GM21619 (cell line): Measurements from ENCODE around the gene S1PR4.
"Not testable (repeated sequence)": the region's sequence is repeated elsewhere in the genome, so short reads cannot be mapped to it uniquely, and the experiment has no call there.

Source experiments
- ATAC-seq: cut with Tn5 transposase; IDR thresholded peaks from one replicate; pipeline ENCODE4 v1.9.1; 2021; ENCODE audit not compliant: unreplicated experiment

S1PR4 gene

GRCh38 chr19:3193256-3194105 lies 14.9 kb downstream of the S1PR4 start:
- ATAC-seq, result no peak

DNA sequence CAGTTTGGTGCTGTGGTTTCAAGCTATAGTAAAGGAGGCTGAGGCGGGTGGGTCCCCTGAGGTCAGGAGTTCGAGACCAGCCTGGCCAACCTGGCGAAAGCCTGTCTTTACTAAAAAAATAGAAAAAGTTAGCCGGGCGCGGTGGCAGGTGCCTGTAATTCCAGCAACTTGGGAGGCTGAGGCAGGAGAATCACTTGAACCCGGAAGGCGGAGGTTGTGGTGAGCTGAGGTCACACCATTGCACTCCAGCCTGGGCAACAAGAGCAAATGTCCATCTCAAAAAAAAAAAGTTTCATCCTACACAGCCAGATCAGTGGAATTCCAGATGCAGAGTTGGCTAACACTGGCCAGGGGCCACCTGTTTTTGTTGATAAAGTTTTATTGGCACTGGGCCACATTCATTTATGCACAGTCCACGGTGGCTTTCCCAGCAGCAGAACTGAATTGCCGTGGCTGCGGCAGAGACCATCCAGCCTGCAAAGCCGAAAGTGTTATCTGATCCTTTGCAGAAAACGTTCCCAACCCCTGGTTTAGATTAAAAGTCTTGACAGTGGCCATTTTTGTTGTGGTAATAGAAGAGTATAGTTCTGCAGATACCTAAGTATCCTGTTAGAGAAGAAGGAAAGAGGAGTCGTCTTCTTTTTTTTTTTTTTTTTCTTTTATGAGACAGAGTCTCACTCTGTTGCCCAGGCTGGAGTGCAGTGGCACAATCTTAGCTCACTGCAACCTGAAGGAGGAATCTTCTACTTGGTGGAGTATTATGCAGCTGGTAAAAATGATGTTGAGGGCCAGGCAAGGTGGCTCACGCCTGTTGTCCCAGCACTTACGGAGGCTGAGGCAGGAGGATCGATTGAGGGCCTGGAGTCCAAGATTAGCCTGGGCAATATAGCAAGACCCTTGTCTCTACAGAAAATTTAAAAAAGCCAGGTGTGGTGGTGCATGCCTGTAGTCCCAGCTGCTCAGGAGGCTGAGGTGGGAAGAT lies 15.8 kb downstream of the S1PR4 start:
- no peak for ATAC-seq

GRCh38 chr19:3196064-3196932 lies 17.7 kb downstream of the S1PR4 start:
- no peak for ATAC-seq

- no peak for ATAC-seq
These were observed 18.3 kb downstream of the S1PR4 start for GRCh38 chr19:3196933-3197205.

GRCh38 chr19:3198901-3199700 lies 20.5 kb downstream of the S1PR4 start:
- ATAC-seq, result no peak

- ATAC-seq, result no peak
These were observed 22.6 kb downstream of the S1PR4 start for GRCh38 chr19:3201072-3201700.

DNA sequence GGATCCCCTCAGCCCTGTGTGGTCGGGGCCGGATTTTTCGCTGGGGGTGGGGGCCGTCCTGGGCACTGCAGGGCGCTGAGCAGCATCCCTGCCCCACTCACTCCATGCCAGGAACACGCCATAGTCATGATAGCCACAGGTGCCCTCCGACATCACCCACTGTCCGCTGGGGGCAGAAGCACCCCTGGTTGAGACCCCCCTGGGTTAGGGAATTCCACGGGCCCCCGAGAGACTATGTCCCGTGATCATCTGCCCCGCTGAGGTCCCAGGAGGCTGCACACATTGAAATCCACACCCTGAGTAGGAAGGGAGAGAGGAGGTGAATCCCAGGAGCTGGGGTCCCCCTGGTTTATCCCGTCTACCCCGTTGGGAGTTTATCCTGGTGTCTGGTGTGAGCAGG lies 23.3 kb downstream of the S1PR4 start:
- ATAC-seq, result no peak

- no peak for ATAC-seq
These were observed 23.8 kb downstream of the S1PR4 start for GRCh38 chr19:3202346-3202745.

- ATAC-seq, result not testable (repeated sequence)
These were observed 24.3 kb downstream of the S1PR4 start for GRCh38 chr19:3202895-3203294.

DNA sequence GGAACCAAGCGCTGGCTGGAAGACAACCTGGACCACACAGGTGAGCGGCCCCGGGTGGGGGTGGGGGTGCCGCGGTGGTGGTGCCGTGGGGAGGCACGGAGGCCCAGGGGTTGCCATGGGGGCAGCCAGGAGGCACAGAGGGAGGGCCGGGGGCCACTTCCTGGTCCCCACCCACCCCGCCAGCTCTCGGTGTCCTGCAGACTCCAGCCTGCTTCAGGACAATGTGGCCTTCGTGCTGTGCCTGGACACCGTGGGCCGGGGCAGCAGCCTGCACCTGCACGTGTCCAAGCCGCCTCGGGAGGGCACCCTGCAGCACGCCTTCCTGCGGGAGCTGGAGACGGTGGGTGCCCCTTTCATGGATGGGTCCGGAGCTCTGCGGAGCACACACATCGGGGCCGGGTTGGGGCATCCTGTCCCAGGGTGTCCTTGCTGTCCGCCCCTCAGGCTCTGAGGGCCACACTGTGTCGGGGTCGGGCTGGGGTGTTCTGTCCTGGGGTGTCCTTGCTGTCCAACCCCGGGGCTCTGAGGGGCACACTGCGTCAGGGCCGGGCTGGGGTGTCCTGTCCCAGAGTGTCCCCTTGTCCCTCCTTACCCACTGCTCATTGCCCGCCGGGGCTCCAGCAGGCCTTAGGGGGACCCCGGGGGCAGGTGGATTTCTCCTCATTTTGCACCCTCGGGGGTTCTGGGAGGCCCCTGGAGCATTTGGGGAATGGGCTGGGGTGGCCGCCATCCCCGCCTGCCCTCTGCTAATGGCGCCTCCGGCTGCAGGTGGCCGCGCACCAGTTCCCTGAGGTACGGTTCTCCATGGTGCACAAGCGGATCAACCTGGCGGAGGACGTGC lies 25.5 kb downstream of the S1PR4 start:
- no peak for ATAC-seq

DNA sequence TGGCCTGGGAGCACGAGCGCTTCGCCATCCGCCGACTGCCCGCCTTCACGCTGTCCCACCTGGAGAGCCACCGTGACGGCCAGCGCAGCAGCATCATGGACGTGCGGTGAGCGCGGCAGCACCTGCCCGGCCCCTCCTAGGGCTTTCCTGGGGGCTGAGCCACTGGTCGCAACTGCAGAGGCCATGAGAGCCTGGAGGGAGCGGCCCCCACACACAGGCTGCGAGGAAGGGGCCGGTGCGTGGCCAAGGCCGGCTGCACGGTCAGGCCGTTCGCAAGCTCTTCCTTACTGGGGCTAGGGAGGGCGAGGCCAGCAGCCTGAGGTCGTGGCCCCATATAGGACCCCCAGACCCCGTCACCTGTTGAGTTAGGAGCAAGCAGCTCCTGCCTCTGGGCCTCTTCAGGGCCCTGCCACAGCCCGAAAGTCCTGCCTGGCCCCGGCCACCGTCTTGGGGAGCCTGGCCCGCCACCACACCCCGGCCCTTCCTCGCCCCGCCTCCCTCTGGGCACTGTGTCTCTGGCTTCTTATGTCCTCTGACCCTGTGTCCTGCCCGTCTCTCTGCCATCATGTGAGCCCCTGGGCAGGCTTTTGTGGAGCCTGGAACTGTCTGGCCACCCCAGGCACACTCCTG lies 26.2 kb downstream of the S1PR4 start:
- ATAC-seq, result no peak

DNA sequence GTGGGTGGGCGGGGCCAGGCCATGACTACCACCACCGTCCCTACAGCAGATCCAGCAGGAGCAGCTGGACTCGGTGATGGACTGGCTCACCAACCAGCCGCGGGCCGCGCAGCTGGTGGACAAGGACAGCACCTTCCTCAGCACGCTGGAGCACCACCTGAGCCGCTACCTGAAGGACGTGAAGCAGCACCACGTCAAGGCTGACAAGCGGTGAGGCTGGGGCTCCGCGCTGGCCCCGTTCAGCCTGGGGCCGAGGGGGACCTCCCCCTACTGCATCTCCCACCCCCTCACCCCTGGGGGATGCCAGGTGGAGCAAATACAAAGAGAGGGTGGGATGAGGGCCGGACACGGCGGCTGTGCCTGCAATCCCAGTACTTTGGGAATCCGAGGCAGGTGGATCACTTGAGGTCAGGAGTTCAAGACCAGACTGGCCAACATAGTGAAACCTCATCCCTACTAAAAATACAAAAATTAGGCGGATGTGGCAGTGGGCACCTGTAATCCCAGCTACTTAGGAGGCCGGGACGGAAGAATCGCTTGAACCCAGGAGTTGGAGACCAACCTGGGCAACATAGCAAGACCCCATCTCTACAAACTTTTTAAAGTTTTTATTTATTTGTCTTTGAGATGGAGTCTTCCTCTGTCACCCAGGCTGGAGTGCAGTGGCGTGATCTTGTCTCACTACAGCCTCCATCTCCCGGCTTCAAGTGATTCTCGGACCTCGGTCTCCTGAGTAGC lies 27.8 kb downstream of the S1PR4 start:
- ATAC-seq, result no peak

DNA sequence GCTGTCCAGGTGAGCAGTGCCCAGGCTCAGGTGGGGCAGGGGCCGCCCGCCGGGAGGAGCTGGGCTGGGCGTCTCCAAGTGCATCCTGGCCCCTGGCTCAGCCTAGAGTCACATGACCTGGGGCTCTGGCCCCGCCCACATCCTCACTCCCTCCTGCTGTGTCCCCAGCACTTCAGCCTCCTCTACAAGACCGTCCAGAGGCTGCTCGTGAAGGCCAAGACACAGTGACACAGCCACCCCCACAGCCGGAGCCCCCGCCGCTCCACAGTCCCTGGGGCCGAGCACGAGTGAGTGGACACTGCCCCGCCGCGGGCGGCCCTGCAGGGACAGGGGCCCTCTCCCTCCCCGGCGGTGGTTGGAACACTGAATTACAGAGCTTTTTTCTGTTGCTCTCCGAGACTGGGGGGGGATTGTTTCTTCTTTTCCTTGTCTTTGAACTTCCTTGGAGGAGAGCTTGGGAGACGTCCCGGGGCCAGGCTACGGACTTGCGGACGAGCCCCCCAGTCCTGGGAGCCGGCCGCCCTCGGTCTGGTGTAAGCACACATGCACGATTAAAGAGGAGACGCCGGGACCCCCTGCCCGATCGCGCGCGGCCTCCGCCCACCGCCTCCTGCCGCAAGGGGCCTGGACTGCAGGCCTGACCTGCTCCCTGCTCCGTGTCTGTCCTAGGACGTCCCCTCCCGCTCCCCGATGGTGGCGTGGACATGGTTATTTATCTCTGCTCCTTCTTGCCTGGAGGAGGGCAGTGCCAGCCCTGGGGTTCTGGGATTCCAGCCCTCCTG lies 29.1 kb downstream of the S1PR4 start:
- ATAC-seq, result no peak

DNA sequence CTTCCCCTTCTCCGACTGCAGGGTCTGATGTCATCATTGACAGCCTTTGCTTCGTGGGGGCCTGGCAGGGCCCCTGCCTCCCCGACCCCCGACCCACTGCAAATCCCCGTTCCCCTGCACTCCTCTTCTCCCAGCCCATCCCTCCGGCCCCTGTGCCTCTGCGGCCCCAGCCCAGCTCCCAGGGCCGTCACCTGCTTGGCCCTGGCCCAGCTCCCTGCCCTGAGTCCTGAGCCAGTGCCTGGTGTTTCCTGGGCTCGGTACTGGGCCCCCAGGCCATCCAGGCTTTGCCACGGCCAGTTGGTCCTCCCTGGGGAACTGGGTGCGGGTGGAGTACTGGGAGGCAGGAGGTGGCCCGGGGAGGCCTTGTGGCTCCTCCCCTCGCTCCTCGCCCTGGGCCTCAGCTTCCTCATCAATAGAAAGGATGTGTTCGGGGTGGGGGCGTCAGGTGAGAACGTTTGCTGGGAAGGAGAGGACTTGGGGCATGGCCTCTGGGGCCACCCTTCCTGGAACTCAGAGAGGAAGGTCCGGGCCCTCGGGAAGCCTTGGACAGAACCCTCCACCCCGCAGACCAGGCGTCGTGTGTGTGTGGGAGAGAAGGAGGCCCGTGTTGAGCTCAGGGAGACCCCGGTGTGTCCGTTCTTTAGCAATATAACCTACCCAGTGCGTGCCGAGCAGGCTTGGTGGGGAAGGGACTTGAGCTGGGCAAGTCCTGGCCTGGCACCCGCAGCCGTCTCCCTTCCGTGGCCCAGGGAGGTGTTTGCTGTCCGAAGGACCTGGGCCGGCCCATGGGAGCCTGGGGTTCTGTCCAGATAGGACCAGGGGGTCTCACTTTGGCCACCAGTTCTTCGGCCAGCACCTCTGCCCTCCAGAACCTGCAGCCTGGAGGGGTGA lies 30.0 kb downstream of the S1PR4 start:
- no peak for ATAC-seq

GRCh38 chr19:3210347-3211017 lies 31.9 kb downstream of the S1PR4 start:
- ATAC-seq, result no peak

DNA sequence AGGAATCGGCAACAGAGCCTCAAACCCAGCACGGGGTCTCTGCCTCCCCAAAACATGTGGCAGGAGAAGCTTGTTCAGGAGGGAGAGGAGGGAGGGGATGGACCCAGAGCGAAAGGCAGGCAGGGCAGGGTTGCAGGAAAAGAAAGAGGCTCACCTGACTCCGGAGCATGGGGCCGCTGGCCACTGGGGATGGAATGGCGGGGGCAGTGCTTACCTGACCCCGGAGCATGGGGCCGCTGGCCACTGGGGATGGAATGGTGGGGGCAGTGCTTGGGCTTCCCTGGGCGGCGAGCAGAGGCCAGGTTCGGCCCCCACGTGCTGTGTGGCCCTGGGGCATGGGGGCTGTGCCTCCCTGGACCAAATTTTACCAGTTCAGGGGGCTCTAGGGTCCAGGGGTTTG lies 32.6 kb downstream of the S1PR4 start:
- no peak for ATAC-seq
